GM21447 (cell line): Measurements from ENCODE around the gene SLC51A.
"Not testable (repeated sequence)": the region's sequence is repeated elsewhere in the genome, so short reads cannot be mapped to it uniquely, and the experiment has no call there.

Experiments
- ATAC-seq: cut with Tn5 transposase; IDR thresholded peaks from one replicate; pipeline ENCODE4 v1.9.1; 2021; ENCODE audit not compliant: unreplicated experiment

The SLC51A gene

DNA sequence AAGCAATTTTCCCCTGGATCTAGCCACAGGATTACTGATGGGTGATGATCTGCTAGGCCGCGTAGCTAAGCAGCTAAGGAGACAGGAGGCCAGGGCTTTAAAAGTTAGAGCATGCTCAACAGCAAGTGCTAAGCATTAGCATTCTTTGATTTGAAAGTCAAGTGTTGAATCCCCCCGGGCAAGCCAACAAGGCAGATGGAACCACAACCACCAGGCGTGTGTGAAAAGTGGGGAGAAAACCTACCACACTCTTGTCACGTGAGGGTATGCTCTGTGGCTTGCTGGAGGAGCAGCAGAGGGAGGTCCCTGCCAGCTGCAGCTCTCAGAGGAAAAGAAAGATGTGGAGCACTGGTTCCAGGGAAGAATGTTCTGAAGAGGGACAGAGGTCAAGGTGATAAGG is 20.9 kb downstream of the SLC51A start:
- ATAC-seq: no peak

DNA sequence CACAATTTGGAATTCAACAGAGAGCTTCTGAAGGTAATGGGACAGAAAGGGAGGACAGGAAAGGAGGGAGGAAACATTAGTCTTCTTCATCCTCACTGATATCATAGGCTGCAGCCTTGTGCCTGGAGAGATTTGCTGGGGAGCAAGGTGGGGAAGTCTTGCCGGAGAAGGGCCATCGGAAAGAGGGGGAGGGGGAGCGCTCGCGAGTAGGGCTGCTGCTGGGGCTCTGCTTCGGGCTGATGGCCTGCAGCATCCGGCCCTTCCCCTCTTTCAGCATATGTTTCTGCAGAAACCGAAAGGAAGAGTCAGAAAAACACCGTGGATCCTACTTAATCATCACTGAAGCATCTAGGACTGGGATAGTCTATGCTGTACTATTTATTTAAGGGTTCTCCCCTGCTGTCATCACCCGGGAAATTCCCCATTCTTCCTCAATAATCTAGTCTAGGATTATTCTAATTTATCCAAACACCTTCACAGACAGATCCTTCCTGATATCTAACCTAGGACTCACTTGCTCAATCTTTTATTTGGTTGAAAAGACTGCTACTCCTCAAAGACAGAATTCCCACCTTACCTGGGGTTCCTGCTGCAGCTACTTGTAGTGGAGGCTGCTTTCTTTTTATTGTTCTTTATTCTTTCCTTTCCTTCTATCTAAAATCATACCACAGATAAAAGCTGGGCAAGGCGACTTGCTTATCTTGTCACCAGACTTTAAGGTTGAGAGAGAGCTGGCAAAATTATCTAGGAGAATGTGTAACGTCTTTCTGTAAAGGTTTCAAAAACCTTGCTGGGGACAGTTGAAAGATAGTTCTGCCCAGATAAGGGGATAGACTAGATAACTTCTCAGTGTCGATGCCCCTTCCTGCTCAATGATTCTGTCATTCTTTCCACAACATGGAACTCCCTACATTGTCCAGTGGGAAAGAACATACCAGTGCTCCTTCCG is 22.6 kb downstream of the SLC51A start:
- ATAC-seq: no peak

DNA sequence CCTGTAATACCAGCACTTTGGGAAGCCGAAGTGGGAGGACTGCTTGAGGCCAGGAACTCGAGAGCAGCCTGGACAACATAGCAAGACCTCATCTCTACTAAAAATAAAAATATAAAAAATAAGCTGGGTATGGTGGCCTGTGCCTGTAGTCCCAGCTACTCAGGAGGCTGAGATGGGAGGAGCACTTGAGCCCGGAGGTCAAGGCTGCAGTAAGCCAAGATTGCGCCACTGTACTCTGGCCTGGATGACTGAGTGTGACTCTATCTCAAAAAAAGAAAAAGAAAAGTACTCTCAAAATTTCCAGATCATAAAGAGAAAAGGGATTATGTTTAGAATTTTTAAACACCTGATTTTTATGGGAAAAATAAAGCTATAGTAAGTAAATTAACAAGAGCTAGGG is 24.1 kb downstream of the SLC51A start:
- ATAC-seq: no peak

DNA sequence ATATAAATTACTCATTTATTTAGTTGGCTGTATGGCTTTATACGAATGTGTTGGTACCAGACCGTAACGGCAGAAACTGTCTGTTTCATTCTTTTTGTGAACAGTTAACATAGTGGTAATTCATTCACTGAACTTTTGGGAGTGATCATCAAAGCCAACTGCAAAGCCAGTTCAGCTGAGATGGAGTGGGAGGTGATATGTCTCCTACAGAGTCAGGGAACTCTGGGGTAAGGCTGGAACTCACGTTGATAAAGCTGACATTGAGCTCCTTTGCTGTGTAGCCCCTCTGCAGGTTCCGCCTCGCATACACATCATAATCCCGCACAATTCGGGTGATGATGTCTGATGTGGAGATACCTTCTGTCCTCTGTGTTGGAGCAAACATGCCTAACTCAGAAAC is 25.4 kb downstream of the SLC51A start:
- ATAC-seq: no peak

DNA sequence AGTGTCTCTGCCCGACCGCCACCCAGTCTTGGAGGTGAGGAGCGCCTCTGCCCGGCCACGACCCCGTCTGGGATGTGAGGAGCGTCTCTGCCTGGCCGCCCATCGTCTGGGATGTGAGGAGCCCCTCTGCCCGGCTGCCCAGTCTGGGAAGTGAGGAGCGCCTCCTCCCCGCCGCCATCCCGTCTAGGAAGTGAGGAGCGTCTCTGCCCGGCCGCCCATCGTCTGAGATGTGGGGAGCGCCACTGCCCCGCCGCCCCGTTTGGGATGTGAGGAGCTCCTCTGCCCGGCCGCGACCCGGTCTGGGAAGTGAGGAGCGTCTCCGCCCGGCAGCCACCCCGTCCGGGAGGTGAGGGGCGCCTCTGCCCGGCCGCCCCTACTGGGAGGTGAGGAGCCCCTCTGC is 27.8 kb downstream of the SLC51A start:
- not testable (repeated sequence) for ATAC-seq

DNA sequence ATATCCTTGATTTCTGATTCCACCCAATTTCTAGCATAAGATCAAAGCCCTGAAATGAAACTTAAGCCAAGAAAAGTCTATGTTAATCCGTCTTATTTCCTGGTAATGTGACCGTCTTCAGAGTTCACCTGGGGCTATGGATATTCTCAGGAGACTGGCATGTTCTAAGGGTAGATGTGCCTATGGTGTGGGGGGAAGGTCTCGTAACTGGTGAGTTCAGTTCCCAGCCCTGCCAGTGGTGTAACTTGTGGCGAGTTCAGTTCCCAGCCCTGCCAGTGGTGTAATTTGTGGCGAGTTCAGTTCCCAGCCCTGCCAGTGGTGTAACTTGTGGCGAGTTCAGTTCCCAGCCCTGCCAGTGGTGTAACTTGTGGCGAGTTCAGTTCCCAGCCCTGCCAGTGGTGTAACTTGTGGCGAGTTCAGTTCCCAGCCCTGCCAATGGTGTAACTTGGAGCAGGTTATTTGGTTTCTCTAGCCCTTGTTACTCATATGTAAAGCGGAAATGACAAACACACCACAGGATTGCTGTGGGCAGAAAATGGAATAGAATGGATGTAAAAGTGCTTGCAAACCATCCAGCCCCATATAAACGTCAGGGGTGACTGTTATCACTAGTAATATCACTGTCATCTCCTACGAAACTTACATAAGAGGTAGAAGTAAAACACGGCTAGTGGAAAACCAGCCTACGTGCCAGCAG is 30.4 kb downstream of the SLC51A start:
- ATAC-seq: no peak

DNA sequence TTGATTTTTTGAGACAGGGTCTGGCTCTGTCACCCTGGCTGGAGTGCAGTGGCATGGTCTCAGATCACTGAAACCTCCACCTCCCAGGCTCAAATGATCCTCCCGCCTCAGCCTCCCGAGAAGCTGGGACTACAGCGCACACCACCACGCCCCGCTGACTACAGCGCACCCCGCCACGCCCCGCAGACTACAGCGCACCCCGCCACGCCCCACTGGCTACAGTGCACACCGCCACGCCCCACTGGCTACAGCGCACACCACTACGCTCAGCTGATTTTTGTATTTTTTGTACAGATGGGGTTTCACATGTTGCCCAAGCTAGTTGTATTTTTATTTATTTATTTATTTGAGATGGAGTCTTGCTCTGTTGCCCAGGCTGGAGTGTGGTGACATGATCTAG is 35.6 kb downstream of the SLC51A start:
- ATAC-seq: no peak

DNA sequence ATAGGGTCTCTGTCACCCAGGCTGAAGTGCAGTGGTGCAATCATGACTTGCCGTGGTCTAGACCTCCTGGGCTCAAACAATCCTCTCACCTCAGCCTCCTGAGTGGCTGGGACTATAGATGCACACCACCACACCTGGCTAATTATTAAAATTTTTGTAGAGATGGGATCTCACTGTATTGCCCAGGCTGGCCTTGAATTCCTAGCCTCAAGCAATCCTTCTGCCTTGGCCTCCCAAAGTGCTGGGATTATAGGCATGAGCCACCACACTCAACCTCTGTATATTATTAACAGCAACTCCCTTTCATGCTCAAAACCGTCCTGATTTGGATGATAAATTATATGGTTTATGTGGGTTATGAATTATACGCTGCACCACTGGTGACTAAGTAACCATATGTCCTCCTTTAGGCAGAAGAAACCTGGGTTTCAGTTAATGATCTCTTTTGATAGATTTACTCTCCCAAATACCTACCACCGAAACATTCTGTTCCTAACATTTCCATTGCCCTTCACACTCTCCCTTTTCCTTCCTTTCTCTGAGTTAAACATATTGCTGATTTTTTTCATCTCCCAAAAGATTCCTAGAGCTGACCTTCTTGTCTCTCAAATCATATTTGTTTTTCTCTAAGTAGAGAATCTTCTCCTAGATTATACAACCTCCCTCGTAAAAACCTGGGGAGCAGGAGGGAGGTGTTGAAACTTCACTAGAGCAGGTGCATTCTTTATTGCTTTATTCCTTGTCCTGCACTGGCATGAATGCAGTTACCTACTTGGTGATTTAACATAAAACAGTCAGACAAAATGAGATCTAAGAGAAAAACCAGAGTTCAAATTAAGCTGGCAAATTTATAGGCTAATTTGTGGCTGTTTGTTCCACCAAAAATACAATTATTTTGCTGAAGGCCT is 38.3 kb downstream of the SLC51A start:
- ATAC-seq: no peak

DNA sequence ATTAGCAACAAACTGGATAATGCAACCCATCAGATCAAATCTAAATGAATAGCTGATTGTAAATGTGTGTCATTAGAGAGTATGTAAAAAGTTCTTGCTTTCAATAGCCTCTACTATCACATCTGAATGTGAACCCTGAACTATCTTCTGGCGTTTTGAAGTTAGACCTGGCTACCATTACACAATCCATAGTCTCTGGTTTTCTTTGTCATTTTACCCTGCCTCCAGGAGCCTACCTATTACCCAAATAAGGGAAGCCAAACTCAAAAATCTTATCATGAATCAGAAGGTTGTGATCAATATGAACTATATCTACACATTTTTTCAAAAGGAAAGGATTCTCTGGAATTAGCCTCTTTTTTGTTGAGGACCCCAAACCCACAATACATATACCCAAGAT is 39.4 kb downstream of the SLC51A start:
- no peak for ATAC-seq

DNA sequence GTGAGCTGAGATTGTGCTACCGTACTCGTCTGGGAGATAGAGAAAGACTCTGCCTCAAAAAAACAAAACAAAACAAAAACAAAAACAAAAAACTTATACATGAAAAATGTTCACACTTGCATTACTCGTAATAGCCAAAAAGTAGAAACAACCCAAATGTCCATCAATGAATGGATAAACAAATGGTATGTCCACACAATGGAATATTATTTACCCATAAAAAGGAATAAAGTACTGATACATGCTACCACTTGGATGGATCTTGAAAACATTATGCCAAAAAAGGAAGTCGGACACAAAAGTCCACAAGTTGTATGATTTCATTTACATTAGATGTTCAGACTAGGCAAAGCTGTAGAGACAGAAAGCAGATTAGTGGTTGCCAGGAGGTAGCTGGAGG is 44.5 kb downstream of the SLC51A start:
- no peak for ATAC-seq

DNA sequence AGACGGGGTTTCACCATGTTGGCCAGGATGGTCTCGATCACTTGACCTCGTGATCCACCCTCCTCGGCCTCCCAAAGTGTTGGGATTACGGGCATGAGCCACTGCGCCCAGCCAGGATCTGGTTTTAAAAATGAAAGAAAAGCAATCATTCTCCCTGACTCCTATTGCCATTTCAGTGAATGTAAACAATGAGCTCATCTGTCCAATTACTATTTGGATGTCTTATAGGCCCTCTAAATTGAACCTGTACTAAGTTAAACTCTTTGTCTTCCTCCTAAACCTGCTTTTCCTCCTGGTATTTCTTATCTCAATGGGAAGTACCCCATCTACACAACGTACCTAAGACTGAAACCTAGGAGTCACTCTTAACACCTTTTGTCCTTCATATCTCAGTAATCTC is 47.5 kb downstream of the SLC51A start:
- no peak for ATAC-seq

DNA sequence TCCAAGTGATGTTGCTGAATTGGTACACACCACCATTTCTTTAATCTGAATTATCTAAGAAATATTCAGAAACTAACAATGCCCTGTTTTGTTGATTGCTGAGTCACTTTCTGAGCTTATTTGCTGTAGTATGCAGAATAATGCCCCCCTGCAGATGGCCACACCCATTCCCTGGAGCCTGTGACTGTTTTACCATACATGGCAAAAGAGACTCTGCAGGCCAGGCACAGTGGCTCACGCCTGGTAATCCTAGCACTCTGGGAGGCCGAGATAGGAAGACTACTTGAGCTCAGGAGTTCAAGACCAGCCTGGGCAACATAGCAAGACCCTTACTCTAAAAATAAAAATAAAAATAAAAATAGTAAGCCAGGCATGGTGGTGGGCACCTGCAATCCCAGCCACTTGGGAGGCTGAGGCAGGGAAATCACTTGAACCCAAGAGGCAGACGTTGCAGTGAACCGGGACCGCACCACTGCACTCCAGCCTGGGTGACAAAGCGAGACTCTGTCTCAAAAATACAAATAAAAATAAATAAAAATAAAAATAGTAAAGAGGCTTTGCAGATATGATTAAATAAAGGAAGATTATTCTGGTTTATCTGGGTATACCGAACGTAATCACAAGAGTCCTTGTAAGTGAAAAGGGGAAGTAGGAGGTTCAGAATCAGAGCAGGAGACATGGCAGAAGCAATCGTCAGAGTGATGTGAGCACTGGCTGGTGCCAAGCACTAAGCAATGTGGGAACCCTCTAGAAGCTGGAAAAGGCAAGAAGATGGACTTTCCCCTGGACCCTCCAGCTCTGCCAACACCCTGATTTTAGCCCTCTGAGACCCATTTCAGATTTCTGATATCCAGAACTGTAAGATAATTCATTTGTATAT is 52.2 kb downstream of the SLC51A start:
- no peak for ATAC-seq

DNA sequence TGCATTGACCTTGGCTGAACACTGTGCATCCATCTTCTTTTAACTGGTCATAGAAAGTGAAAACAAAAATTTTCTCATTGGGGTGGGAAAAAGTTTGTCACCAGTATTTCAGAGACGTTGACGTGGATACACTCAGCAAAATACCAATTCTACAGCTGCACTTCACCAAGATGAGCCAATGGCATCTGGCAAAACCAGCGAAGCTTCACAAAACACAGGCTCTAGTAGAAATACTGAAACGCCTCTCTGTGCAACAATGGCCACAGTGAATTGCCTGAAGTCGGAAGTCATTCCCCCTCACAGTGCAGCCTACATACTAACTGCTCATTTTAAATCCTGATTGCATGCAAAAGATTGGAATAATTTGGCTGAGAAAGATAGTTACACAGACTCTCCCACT is 54.2 kb downstream of the SLC51A start:
- no peak for ATAC-seq

DNA sequence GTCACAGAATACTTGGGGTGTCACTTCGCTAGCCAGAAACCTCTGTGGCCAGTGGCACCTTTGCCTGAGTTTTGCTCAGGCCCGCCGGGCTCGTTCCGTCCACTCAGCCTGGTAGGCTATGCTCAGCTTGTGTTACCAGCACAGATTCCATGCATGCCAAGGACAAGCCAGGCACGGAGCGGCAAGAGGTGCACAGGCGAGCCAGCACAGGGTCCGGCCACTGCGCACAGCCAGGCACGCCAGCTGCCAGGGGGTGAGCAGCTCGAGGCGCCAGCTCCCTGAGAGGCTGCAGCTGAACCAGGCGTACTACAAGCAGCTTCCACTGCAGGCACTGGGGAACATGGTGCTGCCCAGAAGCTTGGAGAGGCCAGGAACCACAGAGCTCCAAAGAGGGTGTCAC is 56.5 kb downstream of the SLC51A start:
- ATAC-seq: no peak

DNA sequence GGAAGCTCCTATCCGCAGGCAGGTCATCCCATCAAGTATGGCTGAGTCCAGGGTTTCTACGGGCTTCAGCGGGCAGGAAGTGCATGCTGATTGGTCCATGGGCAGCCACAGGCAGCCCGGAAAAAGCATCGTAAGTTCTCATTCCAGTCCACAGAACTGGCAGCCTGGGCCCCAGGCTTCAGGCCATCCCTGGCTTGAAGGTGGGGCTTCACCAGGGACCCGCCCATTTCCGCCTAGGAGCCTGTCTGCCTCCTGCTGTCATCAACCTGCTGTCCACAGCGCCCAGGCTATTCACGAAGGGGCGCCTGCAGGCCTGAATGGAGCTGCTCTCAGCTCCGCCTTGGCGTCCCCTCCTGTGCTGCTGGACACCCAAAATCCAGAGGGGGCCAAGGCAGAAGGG is 57.3 kb downstream of the SLC51A start:
- ATAC-seq: no peak

DNA sequence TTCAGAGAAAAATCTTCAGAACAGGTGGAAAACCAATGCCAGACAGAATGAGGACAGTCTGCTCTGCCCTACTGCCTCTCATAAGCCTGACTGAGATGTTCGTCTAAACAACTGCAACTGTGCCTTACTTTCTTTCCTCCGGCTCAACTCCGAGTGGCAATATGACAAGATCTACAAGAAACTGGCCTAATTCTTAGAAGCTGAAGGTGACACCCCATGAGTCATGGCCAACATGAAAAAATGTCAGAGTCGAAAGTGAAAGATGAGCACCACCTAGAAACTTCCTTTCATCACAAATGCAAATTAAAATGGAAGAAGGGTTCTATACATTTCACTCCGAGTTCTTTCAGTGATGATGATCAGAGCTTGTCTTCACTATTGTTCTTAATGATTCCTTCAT is 58.3 kb downstream of the SLC51A start:
- peak; percentile 91 for ATAC-seq

DNA sequence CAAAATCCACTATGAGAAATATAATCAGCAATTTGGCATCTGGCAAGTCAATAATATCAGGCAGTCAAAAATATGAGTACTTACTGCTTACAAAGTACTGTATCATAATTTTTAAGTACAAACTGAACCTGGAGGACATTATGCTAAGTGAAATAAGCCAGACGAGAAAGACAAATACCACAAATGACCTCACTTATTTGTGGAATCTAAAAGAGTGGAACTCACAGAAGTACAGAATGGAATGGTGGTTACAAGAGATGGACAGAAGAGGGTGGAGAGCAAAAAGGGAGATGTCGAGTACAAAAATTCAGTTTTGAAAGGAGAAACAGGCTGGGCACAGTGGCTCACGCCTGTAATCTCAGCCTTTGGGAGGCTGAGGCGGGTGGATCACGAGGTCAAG is 58.8 kb downstream of the SLC51A start:
- ATAC-seq: peak; percentile 13

DNA sequence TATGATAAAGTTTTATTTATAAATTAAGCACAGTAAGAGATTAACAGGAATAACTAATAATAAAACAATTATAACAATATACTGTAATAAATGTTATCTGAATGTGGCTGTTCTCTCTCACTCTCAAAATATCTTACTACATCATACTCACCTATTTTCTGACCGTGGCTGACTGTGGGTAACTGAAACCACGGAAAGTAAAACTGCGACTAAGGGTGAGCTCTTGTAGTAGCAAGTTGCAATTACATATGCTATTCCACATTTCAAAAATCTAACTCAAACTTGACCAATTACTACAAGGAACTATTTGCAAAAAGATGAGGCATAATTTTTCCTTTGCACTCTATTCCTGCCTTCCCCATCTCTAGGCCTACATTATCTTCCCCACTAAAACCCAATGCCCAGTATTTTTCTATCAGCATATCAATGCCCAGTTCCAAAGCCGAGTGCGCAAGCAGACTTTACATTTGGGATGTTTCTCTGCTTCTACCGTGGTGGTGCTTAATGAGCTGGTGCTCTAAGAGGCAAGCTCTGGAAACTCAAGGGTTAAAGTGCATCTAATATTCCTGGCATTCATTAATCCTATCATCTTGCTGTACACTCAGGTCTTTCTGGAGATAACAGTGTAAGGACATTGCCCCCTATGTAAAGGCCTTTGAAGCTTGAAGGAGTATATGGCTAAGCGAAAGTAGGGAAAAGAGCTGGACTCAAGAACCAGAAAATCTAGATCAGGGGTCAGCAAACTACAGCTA is 64.5 kb downstream of the SLC51A start:
- peak; percentile 73 for ATAC-seq

DNA sequence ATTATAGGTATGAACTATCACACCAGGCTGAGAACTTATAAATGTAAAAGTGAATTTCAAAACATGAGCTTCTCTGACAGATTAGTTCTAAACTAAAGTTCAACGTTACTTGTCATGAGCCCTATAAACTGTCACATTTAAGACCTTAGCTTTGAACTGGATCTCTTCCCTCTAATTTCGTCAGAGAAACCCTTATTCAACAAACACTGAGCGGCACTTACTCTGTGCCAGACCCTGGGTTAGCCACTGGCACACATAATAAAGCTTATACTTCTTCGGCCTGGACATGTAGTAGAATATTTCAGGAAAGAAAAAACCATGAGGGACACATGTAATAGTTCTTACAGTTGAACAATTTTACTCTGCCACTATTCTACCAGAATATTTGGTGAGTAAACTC is 65.6 kb downstream of the SLC51A start:
- no peak for ATAC-seq
